HepG2 (cell line): ENCODE data around the gene APOL2. TPM values are rescaled to one million over a fixed set of nuclear protein-coding genes. Genes with fewer than 3 reads are reported as not detected.

Experiments used
- ATAC-seq: fragments of 200-7000 bp; cut with Tn5 transposase; 3 replicates; pipeline ENCODE4 v1.9.1; 2020; ENCODE audit warnings: mild to moderate bottlenecking, moderate library complexity
- BruUV-seq: library from RNA; stranded (reverse); fragments of 400-500 nt; replicated peaks from 2 replicates; lab custom pipeline; 2021; lab: Mats Ljungman, UMichigan
- CTCF ChIA-PET: fragments of 300-600 bp; formaldehyde crosslinking; extraction: SDS; loops from one replicate; lab custom pipeline; 2021; ENCODE audit warnings: low total read pairs, inconsistent platforms, low intra/inter-chr PET ratio; lab: Yijun Ruan, JAX
- POLR2A ChIA-PET: fragments of 350-600 bp; sonication (Branson Sonifier 250); formaldehyde crosslinking; loops from one replicate; lab custom pipeline; 2020; ENCODE audit warnings: antibody characterized with exemption, inconsistent platforms; lab: Yijun Ruan, JAX
- DNase-seq: peaks from one replicate; pipeline ENCODE4 v3.0.0-alpha.2; 2015; ENCODE audit warnings: low spot score
- FAIRE-seq: peaks from 3 replicates; lab custom pipeline; 2011; peaks lifted over from hg19 to GRCh38; lab: Jason Lieb, UNC
- H2AFZ ChIP-seq: one replicate; pipeline ENCODE4 v1.6.1; 2011; ENCODE audit warnings: low read length, inconsistent platforms
- H3K27ac ChIP-seq: fragments of 300-600 bp; 3 replicates; pipeline ENCODE4 v1.8.0; 2011; ENCODE audit warnings: mixed run types, mild to moderate bottlenecking, mixed read lengths, low read length, inconsistent platforms; ENCODE audit not compliant: insufficient read depth; ENCODE audit errors: extremely low read length
- H3K27me3 ChIP-seq, 2 experiments: fragments of 200-600 bp in 1 of 2; 2 replicates in 1 of 2; 3 replicates in 1 of 2; pipeline versions ENCODE4 v1.6.0 to v1.8.0; 2011; ENCODE audit warnings: low read length in 2 of 2, mild to moderate bottlenecking in 2 of 2, moderate library complexity in 2 of 2, inconsistent platforms in 1 of 2; ENCODE audit not compliant: insufficient read depth in 2 of 2, control insufficient read depth in 1 of 2
- H3K36me3 ChIP-seq, 2 experiments: fragments of 200-600 bp in 1 of 2; replicated peaks in 1 of 2; 2 replicates in 1 of 2; 3 replicates in 1 of 2; pipeline versions ENCODE4 v1.5.1 to v1.8.0; 2011; ENCODE audit warnings: low read length in 2 of 2, inconsistent platforms in 1 of 2; ENCODE audit not compliant: insufficient read depth in 2 of 2, control insufficient read depth in 1 of 2
- H3K4me1 ChIP-seq: 2 replicates; pipeline ENCODE4 v1.5.1; 2012; ENCODE audit warnings: low read length, inconsistent platforms; ENCODE audit not compliant: insufficient read depth
- H3K4me2 ChIP-seq: 2 replicates; pipeline ENCODE4 v1.6.0; 2011; ENCODE audit warnings: low read depth, low read length, inconsistent platforms
- H3K4me3 ChIP-seq, 3 experiments: fragments of 200-600 bp in 1 of 3; sonication (generic), shearing (Covaris generic) in 1 of 3; replicated peaks in 1 of 3; 2 replicates each; pipeline ENCODE4 v1.5.1; 2011 to 2016; ENCODE audit warnings: low read length in 3 of 3, inconsistent platforms in 2 of 3, low read depth in 2 of 3, mild to moderate bottlenecking in 2 of 3, control low read depth in 1 of 3, mixed read lengths in 1 of 3; ENCODE audit not compliant: insufficient read depth in 1 of 3
- H3K79me2 ChIP-seq: one replicate; pipeline ENCODE4 v1.6.1; 2011; ENCODE audit warnings: low read length, inconsistent platforms; ENCODE audit not compliant: insufficient read depth
- H3K9ac ChIP-seq: 2 replicates; pipeline ENCODE4 v1.6.0; 2011; ENCODE audit warnings: mild to moderate bottlenecking, low read depth, low read length, inconsistent platforms; ENCODE audit not compliant: insufficient read depth
- H3K9me3 ChIP-seq: 2 replicates; pipeline ENCODE4 v1.5.1; 2012; ENCODE audit warnings: mild to moderate bottlenecking, low read length
- H4K20me1 ChIP-seq: 2 replicates; pipeline ENCODE4 v1.6.0; 2011; ENCODE audit warnings: inconsistent platforms, mild to moderate bottlenecking, low read length, moderate library complexity; ENCODE audit not compliant: insufficient read depth
- JUNB ChIP-seq: sonication (generic); formaldehyde crosslinking; IDR thresholded peaks from 2 replicates; pipeline ENCODE4 v1.8.0; 2022; ENCODE audit warnings: missing genetic modification reagents, mild to moderate bottlenecking, borderline replicate concordance
- KAT8 ChIP-seq: IDR thresholded peaks from 2 replicates; pipeline ENCODE4 v1.6.1; 2016; ENCODE audit warnings: missing genetic modification reagents, missing compliant biosample characterization
- KLF9 ChIP-seq: IDR thresholded peaks from 2 replicates; pipeline ENCODE4 v1.6.1; 2016; ENCODE audit warnings: low read depth
- NBN ChIP-seq: fragments of 450-650 bp; conservative IDR thresholded peaks from 2 replicates; pipeline ENCODE4 v1.6.1; 2017
- NFRKB ChIP-seq: fragments of 450-650 bp; IDR thresholded peaks from 2 replicates; pipeline ENCODE4 v1.6.1; 2017
- PCBP1 ChIP-seq: fragments of 200-400 bp; formaldehyde crosslinking; IDR thresholded peaks from 2 replicates; pipeline ENCODE4 v1.6.1; 2017; ENCODE audit warnings: mild to moderate bottlenecking, low read depth, low read length, borderline replicate concordance
- PITX1 ChIP-seq: sonication (generic); formaldehyde crosslinking; IDR thresholded peaks from 2 replicates; pipeline ENCODE4 v1.5.1; 2020; ENCODE audit warnings: mild to moderate bottlenecking, missing genetic modification reagents
- REXO4 ChIP-seq: sonication (generic); formaldehyde crosslinking; IDR thresholded peaks from 2 replicates; pipeline ENCODE4 v1.8.0; 2022; ENCODE audit warnings: missing genetic modification reagents, mild to moderate bottlenecking, borderline replicate concordance
- SCMH1 ChIP-seq: sonication (generic); formaldehyde crosslinking; IDR thresholded peaks from 2 replicates; pipeline ENCODE4 v1.9.0; 2021; ENCODE audit warnings: missing genetic modification reagents, mild to moderate bottlenecking, borderline replicate concordance
- ZBTB20 ChIP-seq: sonication (generic); formaldehyde crosslinking; IDR thresholded peaks from 2 replicates; pipeline ENCODE4 v1.8.1; 2023; ENCODE audit warnings: missing genetic modification reagents, low read depth, mild to moderate bottlenecking, borderline replicate concordance
- ZMAT5 ChIP-seq: sonication (generic); formaldehyde crosslinking; IDR thresholded peaks from 2 replicates; pipeline ENCODE4 v1.5.0; 2020; ENCODE audit warnings: mild to moderate bottlenecking, low read depth, missing genetic modification reagents, borderline replicate concordance
- ZNF274 ChIP-seq: sonication (generic); formaldehyde crosslinking; IDR thresholded peaks from 2 replicates; pipeline ENCODE4 v1.5.1; 2020; ENCODE audit warnings: mild to moderate bottlenecking, missing genetic modification reagents
- ZNF33B ChIP-seq: sonication (generic); formaldehyde crosslinking; IDR thresholded peaks from 2 replicates; pipeline ENCODE4 v1.5.1; 2020; ENCODE audit warnings: mild to moderate bottlenecking, missing genetic modification reagents
- ZNF768 ChIP-seq: sonication (generic); formaldehyde crosslinking; IDR thresholded peaks from 2 replicates; pipeline ENCODE4 v1.4.0; 2020; ENCODE audit warnings: missing genetic modification reagents
- ZNF773 ChIP-seq: sonication (generic); formaldehyde crosslinking; IDR thresholded peaks from 2 replicates; pipeline ENCODE4 v1.4.0; 2020; ENCODE audit warnings: missing genetic modification reagents, borderline replicate concordance
- WGBS: methylation state at CpG from one replicate; pipeline ENCODE4 v1.1.6; 2017; ENCODE audit warnings: low lambda C conversion rate; 5-methylcytosine and 5-hydroxymethylcytosine counted together
- in situ Hi-C: cut with HindIII; loops from 2 replicates; pipeline ENCODE4 v1.10.0; 2017; ENCODE audit warnings: low pct_unique_long_range_greater_than_20kb; ENCODE audit not compliant: extremely low pct_ligation_motif_present
- intact Hi-C: fragments of 100-400 bp; cut with micrococcal nuclease; formaldehyde crosslinking; loops from one replicate; pipeline ENCODE4 v1.10.0; 2022; ENCODE audit not compliant: unreplicated experiment
- polyA plus RNA-seq, 8 experiments: library from polyadenylated mRNA; depleted of rRNA in 3 of 8; stranded (reverse) in 7 of 8; unstranded in 1 of 8; fragments of >200 nt; fragmentation: Illumina TruSeq in 4 of 8; extraction: Trizol in 4 of 8; gene quantifications; 2 replicates each; pipeline versions ENCODE4 v1.2.1 to v1.2.3, GENCODE V29; 2011 to 2016; ENCODE audit warnings: low read depth in 4 of 8, missing spikeins in 1 of 8, mixed read lengths in 1 of 8; ENCODE audit not compliant: insufficient read depth in 1 of 8
- total RNA-seq, 5 experiments: library from RNA; depleted of rRNA; stranded (reverse); fragments of >200 nt; fragmentation: Illumina TruSeq; extraction: Trizol; gene quantifications; 2 replicates each; pipeline ENCODE4 v1.2.3, GENCODE V29; 2016; ENCODE audit warnings: low read depth in 1 of 5
- TF ChIP-seq, protein P1 (sequence below): sonication (generic); formaldehyde crosslinking; IDR thresholded peaks from 2 replicates; pipeline ENCODE4 v1.4.0; 2020; ENCODE audit warnings: low read depth, missing genetic modification reagents

APOL2 gene
- total and polyA plus RNA-seq, 2 of the 13 experiments (the other 11 are each of a cell fraction or from before 2014, with no cell fraction given): 28.7 to 51.2 TPM

GRCh38 chr22:36223504-36223903 lies 15.8 kb downstream of the APOL2 start:
- no peak overlapping the region for H2AFZ ChIP-seq
- H4K20me1 ChIP-seq: no peaks in the 10 kb centered on the region
- no TSS peak for BruUV-seq
- H3K9me3 ChIP-seq: no peaks in the 10 kb centered on the region
- H3K36me3 ChIP-seq: peaks cover 6 to 9% of the 10 kb centered on the region in 2 experiments; a peak in 4 of 5 replicates
- 79% methylated on average over 6 of the region's 8 CpGs for WGBS
- in situ Hi-C loops (loop anchor here (10.0 kb wide), 1 partner anchor 79 kb away; no protein-coding TSS in a partner anchor), intact Hi-C loops (no loop called here)
- H3K9ac ChIP-seq: no peak overlapping the region
- ChIA-PET CTCF (no interaction called here), POLR2A (no interaction called here)
- H3K79me2 ChIP-seq: no peaks in the 10 kb centered on the region
- TF ChIP-seq KAT8 (CRISPR knock-in tag) (no peak), KLF9 (no peak), ZNF274 (CRISPR knock-in tag) (no peak)
- no peak for FAIRE-seq
- no peak overlapping the region for H3K4me2 ChIP-seq
- no peak overlapping the region for H3K27ac ChIP-seq
- no peak overlapping the region for H3K4me3 ChIP-seq
- H3K27me3 ChIP-seq: no peaks in the 10 kb centered on the region
- no peak for DNase-seq
- H3K4me1 ChIP-seq: peaks cover 33% of the 10 kb centered on the region
- ATAC-seq: no peak

DNA sequence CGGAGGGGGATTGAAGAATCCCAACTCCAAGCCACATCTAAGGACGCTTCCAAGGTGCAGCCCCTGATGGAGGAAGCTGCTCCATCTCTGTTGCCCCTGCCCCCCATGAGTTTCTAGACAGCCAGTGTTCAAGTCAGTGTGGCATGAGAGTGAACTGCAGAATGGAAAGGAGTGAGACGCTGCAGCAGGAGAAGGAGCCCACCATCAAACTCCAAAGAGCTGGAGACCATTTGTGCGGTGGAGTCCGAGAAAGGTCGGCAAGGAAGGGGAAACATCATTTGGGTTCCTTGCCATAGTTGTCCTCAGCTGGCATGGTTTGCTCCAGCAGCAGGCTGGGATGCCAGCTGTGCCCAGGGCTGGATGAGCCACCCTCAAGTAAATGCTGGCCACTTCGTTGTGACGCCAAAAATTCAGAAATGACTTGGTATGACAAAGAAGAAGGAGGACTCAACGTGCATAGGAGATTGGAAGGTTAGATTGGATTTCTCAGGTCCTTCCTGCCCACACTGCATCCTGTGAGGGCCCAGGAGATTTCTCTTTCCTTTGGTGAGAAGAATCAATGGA lies 16.4 kb downstream of the APOL2 start:
- Histone ChIP-seq H2AFZ (no peak overlapping the region), H3K79me2 (no peaks in the 10 kb centered on the region), H3K36me3 (peaks cover 6 to 8% of the 10 kb centered on the region in 2 experiments; a peak in 4 of 5 replicates), H4K20me1 (no peaks in the 10 kb centered on the region), H3K4me1 (peaks cover 28% of the 10 kb centered on the region), H3K27ac (no peak overlapping the region), H3K4me2 (no peak overlapping the region), H3K9me3 (no peaks in the 10 kb centered on the region), H3K27me3 (no peaks in the 10 kb centered on the region), H3K4me3 (no peak overlapping the region), H3K9ac (no peak overlapping the region)
- in situ Hi-C loops (loop anchor here (10.0 kb wide), 1 partner anchor 78 kb away; no protein-coding TSS in a partner anchor), intact Hi-C loops (no loop called here)
- CTCF ChIA-PET: interaction anchor here (2.2 kb wide), 1 partner anchor 28 kb away, joined by 22 read pairs; no protein-coding TSS in a partner anchor
- 87% methylated on average over 9 of the region's 9 CpGs for WGBS
- POLR2A ChIA-PET: no interaction called here
- ATAC-seq (no peak), FAIRE-seq (no peak), DNase-seq (no peak)
- BruUV-seq: no TSS peak
- TF ChIP-seq PCBP1: no peak
- no peak for TF ChIP-seq ZMAT5 (CRISPR knock-in tag)
- no peak for TF ChIP-seq ZNF773
- no peak for TF ChIP-seq ZBTB20 (CRISPR knock-in tag)
- TF ChIP-seq SCMH1 (CRISPR knock-in tag): no peak
- no peak for TF ChIP-seq NFRKB
- TF ChIP-seq, protein P1, sequence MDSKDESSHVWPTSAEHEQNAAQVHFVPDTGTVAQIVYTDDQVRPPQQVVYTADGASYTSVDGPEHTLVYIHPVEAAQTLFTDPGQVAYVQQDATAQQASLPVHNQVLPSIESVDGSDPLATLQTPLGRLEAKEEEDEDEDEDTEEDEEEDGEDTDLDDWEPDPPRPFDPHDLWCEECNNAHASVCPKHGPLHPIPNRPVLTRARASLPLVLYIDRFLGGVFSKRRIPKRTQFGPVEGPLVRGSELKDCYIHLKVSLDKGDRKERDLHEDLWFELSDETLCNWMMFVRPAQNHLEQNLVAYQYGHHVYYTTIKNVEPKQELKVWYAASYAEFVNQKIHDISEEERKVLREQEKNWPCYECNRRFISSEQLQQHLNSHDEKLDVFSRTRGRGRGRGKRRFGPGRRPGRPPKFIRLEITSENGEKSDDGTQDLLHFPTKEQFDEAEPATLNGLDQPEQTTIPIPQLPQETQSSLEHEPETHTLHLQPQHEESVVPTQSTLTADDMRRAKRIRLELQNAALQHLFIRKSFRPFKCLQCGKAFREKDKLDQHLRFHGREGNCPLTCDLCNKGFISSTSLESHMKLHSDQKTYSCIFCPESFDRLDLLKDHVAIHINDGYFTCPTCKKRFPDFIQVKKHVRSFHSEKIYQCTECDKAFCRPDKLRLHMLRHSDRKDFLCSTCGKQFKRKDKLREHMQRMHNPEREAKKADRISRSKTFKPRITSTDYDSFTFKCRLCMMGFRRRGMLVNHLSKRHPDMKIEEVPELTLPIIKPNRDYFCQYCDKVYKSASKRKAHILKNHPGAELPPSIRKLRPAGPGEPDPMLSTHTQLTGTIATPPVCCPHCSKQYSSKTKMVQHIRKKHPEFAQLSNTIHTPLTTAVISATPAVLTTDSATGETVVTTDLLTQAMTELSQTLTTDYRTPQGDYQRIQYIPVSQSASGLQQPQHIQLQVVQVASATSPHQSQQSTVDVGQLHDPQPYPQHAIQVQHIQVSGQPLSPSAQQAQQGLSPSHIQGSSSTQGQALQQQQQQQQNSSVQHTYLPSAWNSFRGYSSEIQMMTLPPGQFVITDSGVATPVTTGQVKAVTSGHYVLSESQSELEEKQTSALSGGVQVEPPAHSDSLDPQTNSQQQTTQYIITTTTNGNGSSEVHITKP (CRISPR knock-in tag): no peak
- TF ChIP-seq JUNB: no peak
- no peak for TF ChIP-seq ZNF768 (CRISPR knock-in tag)
- TF ChIP-seq PITX1 (CRISPR knock-in tag): no peak
- TF ChIP-seq NBN: no peak
- TF ChIP-seq ZNF33B (CRISPR knock-in tag): no peak
- TF ChIP-seq REXO4 (CRISPR knock-in tag): no peak
